BJ (cell line): ENCODE measurements around the gene COL12A1. TPM values are rescaled to one million over a fixed set of nuclear protein-coding genes. Genes with fewer than 3 reads are reported as not detected.

ENCODE experiments used
- CTCF ChIA-PET: fragments of 350-600 bp; formaldehyde crosslinking; extraction: SDS; loops from one replicate; lab custom pipeline; 2021; ENCODE audit warnings: antibody characterized with exemption, inconsistent platforms; lab: Yijun Ruan, JAX
- POLR2A ChIA-PET: fragments of 300-600 bp; sonication (Branson Sonifier 250); formaldehyde crosslinking; extraction: SDS; loops from one replicate; lab custom pipeline; 2021; ENCODE audit warnings: antibody characterized with exemption; lab: Charles Lee
- DNase-seq: peaks from one replicate; pipeline ENCODE4 v3.0.0-alpha.2; 2011; ENCODE audit warnings: low read depth
- H3K27me3 ChIP-seq: 2 replicates; pipeline ENCODE4 v1.6.0; 2011; ENCODE audit warnings: low read length; ENCODE audit not compliant: control insufficient read depth, insufficient read depth
- H3K36me3 ChIP-seq: 2 replicates; pipeline ENCODE4 v1.5.1; 2011; ENCODE audit warnings: low read length; ENCODE audit not compliant: control insufficient read depth, insufficient read depth
- H3K4me3 ChIP-seq: 2 replicates; pipeline ENCODE4 v1.5.1; 2011; ENCODE audit warnings: low read depth, mild to moderate bottlenecking, control low read depth, low read length
- CTCF ChIP-seq: IDR thresholded peaks from 2 replicates; pipeline ENCODE4 v1.5.1; 2011; ENCODE audit warnings: low read depth, mild to moderate bottlenecking, control low read depth, inconsistent platforms, low read length, moderate library complexity; ENCODE audit not compliant: insufficient read depth
- polyA plus RNA-seq: library from polyadenylated mRNA; depleted of rRNA; stranded (reverse); fragments of >200 nt; gene quantifications from 2 replicates; pipeline ENCODE4 v1.2.3, GENCODE V29; 2011

Gene COL12A1
- polyA plus RNA-seq, 1 experiment, result 1,308 TPM

GRCh38 chr6:75204217-75204958, 1.5 kb downstream of the COL12A1 start:
- TF ChIP-seq CTCF, result peak; percentile 83
- ChIA-PET POLR2A (interaction anchor here (0.6 to 0.7 kb wide), 3 partner anchors 37 to 313 kb away, joined by 3 to 6 read pairs (median 4); no protein-coding TSS in a partner anchor), CTCF (interaction anchor here (0.6 to 10.6 kb wide), 27 partner anchors 19 to 1466 kb away, joined by 3 to 130 read pairs (median 3); no protein-coding TSS in a partner anchor)
- Histone ChIP-seq H3K36me3 (peaks cover 11% of the 10 kb centered on the region), H3K4me3 (peak overlapping the region; percentile 88), H3K27me3 (no peaks in the 10 kb centered on the region)
- DNase-seq, result peak; percentile 59

DNA sequence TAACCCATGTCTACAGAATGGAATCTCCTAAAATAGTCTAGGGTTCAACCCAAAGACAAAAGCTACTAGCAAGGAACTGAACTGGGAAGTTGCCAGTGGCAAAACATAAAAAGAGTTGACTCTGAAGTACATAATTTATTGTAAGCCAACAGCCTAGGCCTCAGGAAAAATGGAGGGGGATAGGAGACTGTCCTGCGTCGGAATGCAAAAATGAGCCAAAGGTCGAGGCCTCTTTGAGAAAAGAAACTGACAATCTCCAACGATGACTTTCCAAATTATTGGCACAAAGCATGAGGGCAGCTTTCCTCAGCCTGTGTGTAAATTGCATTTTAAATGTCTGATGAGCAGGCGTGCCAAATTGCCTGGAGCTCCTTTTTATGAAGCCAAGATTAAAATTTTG, 2.1 kb downstream of the COL12A1 start:
- CTCF ChIA-PET, result interaction anchor here (0.6 to 10.6 kb wide), 25 partner anchors 19 to 1465 kb away, joined by 3 to 130 read pairs (median 3); no protein-coding TSS in a partner anchor
- DNase-seq, result no peak
- Histone ChIP-seq H3K27me3 (no peaks in the 10 kb centered on the region), H3K4me3 (peak overlapping the region; percentile 88), H3K36me3 (peaks cover 11% of the 10 kb centered on the region)
- TF ChIP-seq CTCF, result no peak
- POLR2A ChIA-PET, result interaction anchor here (0.7 kb wide), 1 partner anchor 236 kb away, joined by 3 read pairs; no protein-coding TSS in a partner anchor

GRCh38 chr6:75202676-75203131, 3.1 kb downstream of the COL12A1 start:
- POLR2A ChIA-PET, result interaction anchor here (0.7 kb wide), 1 partner anchor 756 kb away, joined by 3 read pairs; no protein-coding TSS in a partner anchor
- CTCF ChIA-PET, result interaction anchor here (0.6 to 10.6 kb wide), 6 partner anchors 17 to 1202 kb away, joined by 3 to 130 read pairs (median 3); no protein-coding TSS in a partner anchor
- Histone ChIP-seq H3K4me3 (peak overlapping the region; percentile 88), H3K36me3 (peaks cover 11% of the 10 kb centered on the region), H3K27me3 (no peaks in the 10 kb centered on the region)
- TF ChIP-seq CTCF, result no peak
- DNase-seq, result no peak

- H3K27me3 ChIP-seq, result no peaks in the 10 kb centered on the region
- DNase-seq, result no peak
- no peak for TF ChIP-seq CTCF
- ChIA-PET CTCF (interaction anchor here (0.9 to 10.6 kb wide), 2 partner anchors 18 to 791 kb away, joined by 3 to 130 read pairs; no protein-coding TSS in a partner anchor), POLR2A (interaction anchor here (0.7 kb wide), 1 partner anchor 755 kb away, joined by 3 read pairs; no protein-coding TSS in a partner anchor)
- H3K4me3 ChIP-seq, result peak overlapping the region; percentile 88
- H3K36me3 ChIP-seq, result peaks cover 11% of the 10 kb centered on the region
These were observed 3.8 kb downstream of the COL12A1 start for GRCh38 chr6:75201901-75202672.

DNA sequence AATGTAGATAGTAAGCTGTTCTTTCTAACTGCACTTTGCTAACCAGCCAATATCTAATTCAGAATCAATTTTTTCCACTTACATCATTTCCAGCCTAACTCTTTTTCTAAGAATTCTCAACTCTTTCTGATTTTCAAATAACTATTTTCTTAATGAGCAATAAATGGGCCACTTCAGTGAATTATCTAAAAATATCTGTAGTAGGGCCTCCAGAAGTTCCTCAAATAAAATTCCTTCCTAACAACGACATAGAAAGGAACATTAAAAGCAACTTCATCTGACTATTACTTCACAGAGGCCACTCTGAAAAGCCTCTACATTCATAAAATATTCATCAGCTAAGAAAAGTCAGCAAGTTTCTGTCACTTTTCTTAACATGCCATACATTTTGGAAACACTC, 4.8 kb downstream of the COL12A1 start:
- Histone ChIP-seq H3K4me3 (no peak overlapping the region), H3K27me3 (no peaks in the 10 kb centered on the region), H3K36me3 (peaks cover 11% of the 10 kb centered on the region)
- CTCF ChIA-PET, result no interaction called here
- POLR2A ChIA-PET, result interaction anchor here (0.6 to 0.7 kb wide), 2 partner anchors 327 to 1446 kb away, joined by 3 to 6 read pairs; no protein-coding TSS in a partner anchor
- no peak for DNase-seq
- no peak for TF ChIP-seq CTCF
